A673 (cell line): ENCODE measurements around the gene PRSS22. TPM values are rescaled to one million over a fixed set of nuclear protein-coding genes. Genes with fewer than 3 reads are reported as not detected.

Experiments
- total RNA-seq: library from RNA; stranded (reverse); gene quantifications from 2 replicates; pipeline ENCODE4 v1.2.3, GENCODE V29; 2021

Gene PRSS22
- total RNA-seq, 1 experiment from 2014 or later, result not detected

Other genes with a start within 250 kb of the PRSS22 start
- gene KCTD5, start 175.6 kb downstream of the PRSS22 start, total RNA-seq, result 33.1 and 35.6 TPM in 2 replicates
- 1.3 and 3.0 TPM in 2 replicates for gene PRSS27, start 137.9 kb downstream of the PRSS22 start, total RNA-seq
- gene SRRM2, start 105.5 kb downstream of the PRSS22 start, total RNA-seq, result 642 and 651 TPM in 2 replicates
- 188 and 206 TPM in 2 replicates for gene ELOB, start 80.9 kb downstream of the PRSS22 start, total RNA-seq
- not detected in 2 replicates for gene PRSS33, start 70.6 kb downstream of the PRSS22 start, total RNA-seq
- not detected in 2 replicates for gene PRSS41, start 59.7 kb downstream of the PRSS22 start, total RNA-seq
- gene PRSS21, start 40.9 kb downstream of the PRSS22 start, total RNA-seq, result not detected in 2 replicates
- gene ZG16B, start 27.9 kb downstream of the PRSS22 start, total RNA-seq, result not detected in 2 replicates
- 23.9 and 28.5 TPM in 2 replicates for gene FLYWCH2, start 25.0 kb upstream of the PRSS22 start, total RNA-seq
- 46.8 and 47.0 TPM in 2 replicates for gene FLYWCH1, start 53.8 kb upstream of the PRSS22 start, total RNA-seq
- gene KREMEN2, start 106.1 kb upstream of the PRSS22 start, total RNA-seq, result 0.49 and 1.6 TPM in 2 replicates
- gene PAQR4, start 111.2 kb upstream of the PRSS22 start, total RNA-seq, result 46.5 and 49.7 TPM in 2 replicates
- 120 and 128 TPM in 2 replicates for gene PKMYT1, start 122.3 kb upstream of the PRSS22 start, total RNA-seq
- not detected in 2 replicates for gene CLDN9, start 154.8 kb upstream of the PRSS22 start, total RNA-seq
- gene CLDN6, start 160.0 kb upstream of the PRSS22 start, total RNA-seq, result 0.21 and 0.31 TPM in 2 replicates
- 23.7 and 39.5 TPM in 2 replicates for gene TNFRSF12A, start 162.2 kb upstream of the PRSS22 start, total RNA-seq
- 46.6 and 51.4 TPM in 2 replicates for gene HCFC1R1, start 165.8 kb upstream of the PRSS22 start, total RNA-seq
- gene THOC6, start 165.9 kb upstream of the PRSS22 start, total RNA-seq, result 52.5 and 59.3 TPM in 2 replicates
- gene BICDL2, start 178.8 kb upstream of the PRSS22 start, total RNA-seq, result not detected in 2 replicates
- gene MMP25, start 188.4 kb upstream of the PRSS22 start, total RNA-seq, result 0.80 and 1.3 TPM in 2 replicates
- gene IL32, start 207.5 kb upstream of the PRSS22 start, total RNA-seq, result 4.5 and 7.7 TPM in 2 replicates
- gene ZSCAN10, start 241.1 kb upstream of the PRSS22 start, total RNA-seq, result not detected in 2 replicates